NCI-H2227 (cell line): ENCODE data around the gene ATXN1.
"Not testable (repeated sequence)": the region's sequence is repeated elsewhere in the genome, so short reads cannot be mapped to it uniquely, and the experiment has no call there.

Experiments
- DNase-seq: peaks from one replicate; lab custom pipeline; 2025; ENCODE audit not compliant: unreplicated experiment; lab: John Stamatoyannopoulos, UW

ATXN1 gene

DNA sequence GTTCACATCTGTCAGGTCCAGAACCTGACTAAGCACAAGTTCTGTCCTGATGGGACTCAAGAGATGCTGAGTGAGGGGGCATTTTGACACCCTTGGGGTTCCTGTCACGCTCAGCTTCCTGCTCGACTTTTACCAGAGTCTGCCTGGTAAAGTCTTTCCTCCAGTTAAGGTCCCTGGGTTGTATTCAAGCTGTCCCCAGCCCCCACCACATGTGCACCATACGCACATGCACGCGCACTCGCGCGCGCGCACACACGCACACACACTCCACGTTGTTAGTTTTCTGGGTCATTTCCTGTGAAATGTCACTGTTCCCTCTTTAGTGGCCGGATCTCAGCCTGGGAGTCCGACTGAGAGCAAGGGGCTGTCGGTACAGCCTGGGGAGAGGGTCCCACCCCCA lies 356.8 kb downstream of the ATXN1 start:
- no peak for DNase-seq

DNA sequence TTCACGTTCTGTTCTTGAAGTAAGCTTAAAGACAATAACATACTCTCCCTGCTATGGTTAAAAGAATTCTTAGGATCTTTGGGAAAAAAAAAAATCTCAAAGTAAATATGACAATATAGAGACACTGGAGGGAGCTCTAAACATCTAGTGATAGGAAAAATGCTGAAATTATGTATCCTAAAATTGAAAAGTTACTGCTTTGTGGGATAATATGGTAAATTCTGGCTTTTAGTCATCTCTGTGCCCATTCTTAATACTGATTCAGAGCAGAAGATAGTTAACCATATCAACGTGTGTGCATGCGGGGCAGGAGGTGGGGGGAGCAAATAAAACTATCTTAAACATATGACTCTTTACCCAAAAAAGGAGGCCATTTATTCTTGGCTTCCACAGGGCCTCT lies 357.4 kb downstream of the ATXN1 start:
- DNase-seq = no peak

DNA sequence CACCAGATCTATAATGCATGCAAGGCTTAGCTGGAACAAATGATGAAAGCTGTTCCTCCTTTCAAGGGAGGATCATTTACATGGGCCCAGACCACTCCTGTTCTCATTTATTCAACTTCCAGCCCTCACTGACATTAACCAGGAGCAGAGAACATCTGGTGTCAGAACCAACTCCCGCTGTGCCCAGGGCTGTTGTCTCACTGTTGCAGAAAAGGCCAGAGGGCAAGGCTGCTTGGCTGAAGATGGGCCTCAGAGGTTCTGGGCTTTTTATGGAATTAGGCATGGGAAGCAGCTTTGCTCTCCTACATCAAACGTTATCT lies 358.7 kb downstream of the ATXN1 start:
- no peak for DNase-seq

DNA sequence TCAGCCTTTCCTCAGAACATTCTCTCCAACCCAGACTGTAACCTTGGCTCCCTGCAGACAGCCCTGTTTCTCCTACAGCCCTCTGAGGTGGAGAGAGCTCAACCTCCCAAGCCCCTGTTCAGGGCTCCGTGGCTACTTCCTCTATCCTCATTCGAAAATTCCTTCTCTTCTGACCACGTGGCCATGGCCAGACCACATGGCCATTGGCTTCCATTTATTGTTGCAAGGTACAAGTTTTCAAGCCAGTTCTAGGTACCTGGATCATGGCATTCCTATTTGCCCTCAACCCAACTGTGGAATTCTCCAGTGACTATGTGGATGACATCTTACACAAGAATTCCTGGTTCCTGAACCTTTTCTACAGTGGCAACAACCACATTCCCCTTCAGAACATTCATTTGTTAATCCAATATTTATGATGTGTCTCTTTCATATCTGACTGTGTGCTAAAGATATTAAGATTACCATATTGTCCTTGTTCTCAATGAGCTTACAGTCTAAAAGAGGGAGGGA lies 361.0 kb downstream of the ATXN1 start:
- no peak for DNase-seq

DNA sequence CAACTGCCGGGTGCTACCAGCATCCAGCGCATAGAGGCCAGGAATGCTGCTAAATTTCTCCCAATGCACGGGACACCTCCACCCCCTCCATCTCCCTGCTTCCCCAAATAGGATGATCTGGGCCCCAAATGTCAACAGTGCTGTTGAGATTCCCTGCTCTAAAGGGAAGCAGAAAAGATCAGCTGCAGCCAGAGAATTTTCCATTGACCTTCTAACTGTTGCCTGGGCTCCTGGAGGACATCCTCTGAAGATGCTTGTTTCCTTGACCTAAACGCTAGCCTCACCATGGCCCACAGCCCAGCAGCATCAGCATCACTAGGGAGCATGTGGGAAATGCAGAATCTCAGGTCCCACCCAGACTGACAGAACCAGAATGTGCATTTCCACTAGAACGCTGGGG lies 361.6 kb downstream of the ATXN1 start:
- no peak for DNase-seq

DNA sequence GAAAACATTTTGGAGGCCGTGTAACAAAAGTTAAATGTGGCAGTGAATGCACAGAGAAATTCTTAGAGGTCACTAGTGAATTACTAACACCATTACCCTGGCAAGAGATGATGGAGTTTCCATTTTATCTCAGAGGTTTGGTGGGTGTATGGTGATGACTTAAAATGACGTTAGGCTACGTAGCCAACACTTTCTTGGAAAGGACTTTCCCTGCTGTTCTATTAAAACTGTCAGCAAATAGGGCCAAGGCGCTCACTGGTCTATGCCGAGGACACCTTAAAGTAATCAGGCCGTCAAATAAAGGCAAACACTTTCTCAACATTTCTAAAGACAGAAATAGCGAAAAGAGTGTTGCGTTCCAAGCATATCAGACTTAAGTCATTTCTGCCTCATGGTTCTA lies 362.1 kb downstream of the ATXN1 start:
- DNase-seq = no peak

DNA sequence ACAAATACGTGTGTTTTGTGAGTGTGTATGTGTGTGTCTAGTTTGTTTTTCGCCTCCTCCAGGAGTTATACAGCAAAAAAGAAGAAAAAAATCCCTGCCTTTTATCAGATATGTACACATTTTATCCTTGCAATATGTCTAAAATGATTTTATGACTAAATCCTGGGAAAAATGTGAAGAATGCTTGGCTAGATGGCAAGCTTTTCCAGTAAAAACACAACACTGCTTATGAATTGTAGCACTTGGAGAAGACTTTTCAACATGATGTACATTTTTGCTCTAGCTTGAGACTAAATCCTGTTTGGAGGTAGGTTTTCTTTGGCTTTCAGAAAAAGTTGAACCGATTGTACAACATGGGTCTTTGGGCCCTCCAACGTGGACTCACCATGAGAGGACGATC lies 362.7 kb downstream of the ATXN1 start:
- DNase-seq = no peak

DNA sequence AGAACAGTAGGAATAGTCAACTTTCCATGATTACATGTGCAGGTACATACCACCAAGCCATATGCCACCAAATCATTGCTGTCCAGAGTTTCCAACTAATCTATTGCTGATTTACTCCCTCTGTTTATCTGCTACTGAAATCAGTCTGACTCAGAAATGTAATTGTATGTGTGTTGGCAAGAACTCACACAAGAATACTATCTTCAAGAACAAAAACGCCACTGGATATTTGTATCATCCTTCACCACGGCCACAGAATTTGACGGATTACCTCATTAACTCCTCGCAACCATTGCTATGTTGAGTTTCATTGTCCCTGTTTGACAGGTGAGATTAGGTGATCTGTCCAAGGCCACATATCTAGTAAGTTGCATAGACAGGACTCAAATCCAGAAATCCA lies 363.6 kb downstream of the ATXN1 start:
- no peak for DNase-seq

DNA sequence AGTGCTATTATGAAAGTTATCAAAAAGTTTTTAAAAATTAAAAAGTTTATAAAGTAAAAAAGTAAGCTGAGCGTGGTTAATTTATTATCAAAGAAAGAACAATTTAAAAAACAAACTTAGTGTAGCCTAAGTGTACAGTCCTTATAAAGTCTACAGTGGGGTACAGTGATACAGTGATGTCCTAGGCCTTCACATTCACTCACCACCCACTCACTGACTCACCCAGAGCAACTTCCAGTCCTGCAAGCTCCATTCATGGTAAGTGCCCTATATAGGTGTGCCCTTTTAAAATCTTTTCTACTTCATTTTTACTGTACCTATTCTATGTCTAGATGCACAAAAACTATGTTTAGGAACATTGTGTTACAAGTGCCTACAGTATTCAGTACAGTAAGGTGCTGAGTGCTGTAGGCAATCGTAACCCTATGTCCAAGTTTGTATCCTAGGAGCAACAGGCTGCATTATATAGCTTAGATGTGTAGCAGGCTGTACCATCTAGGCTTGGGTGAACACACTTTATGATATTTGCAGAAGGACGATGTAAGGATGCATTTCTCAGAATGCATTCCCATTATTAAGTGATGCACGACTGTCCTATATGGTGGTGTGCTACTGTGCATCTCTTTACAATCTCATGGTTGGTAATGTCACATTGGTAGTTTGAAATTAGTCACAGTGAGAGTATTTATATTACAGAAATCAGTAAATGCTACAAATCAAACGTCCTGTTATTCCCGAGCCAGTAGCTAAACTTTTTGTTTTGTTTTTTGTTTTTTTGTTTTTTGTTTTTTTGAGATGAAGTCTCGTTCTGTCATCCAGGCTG lies 364.6 kb downstream of the ATXN1 start:
- no peak for DNase-seq

DNA sequence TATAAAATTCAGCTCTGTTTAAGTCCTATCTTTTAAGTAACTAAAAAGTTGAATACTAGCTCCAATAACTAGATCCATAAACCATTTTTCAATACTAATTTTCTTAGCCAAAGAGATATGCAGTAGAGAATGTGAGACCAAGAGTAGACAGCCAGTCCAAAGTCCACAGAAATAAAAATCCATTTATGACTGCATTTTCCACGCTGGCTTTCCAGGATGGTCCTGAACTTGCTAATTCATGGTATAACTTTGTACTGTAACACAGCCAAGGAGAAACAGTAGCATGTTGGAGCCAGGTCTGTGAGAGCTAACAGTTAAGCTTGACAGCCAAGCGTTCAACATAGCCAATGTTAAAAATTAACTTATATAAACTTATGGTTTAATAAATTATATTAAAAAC lies 366.6 kb downstream of the ATXN1 start:
- no peak for DNase-seq

DNA sequence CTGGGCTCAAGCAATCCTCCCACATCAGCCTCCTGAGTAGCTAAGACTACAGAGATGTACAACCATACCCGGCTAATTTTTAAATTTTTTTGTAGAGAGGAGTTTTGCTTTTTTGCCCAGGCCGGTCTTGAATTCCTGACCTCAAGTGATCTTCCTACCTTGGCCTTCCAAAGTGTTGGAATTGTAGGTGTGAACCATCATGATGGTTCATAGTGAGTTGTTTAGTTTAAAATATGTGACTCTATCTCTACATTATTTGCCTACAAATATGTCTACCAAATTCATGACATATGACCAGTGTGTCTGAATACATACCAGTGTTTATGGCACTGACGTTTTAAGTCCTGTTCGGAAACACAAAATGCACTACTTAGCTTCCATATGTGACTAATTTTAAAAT lies 367.9 kb downstream of the ATXN1 start:
- no peak for DNase-seq

DNA sequence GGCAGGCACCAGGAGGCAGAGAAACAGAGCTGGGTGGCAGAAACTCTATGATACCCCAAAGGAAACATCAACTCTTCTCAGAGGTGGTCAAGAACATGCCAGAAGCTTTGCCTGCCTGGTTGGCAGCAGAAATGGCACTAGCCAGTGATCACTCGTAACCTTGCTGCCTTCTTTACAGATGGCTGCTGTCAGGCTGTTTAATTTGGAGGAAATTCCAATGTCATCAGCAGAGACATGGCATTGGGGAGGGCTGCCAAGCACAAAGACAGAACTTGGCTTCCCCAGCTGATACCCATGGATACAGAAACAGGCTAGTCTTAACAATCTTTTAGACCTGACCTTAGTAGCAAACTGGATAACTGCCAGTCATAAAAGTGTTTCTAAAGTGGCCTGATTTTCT lies 369.2 kb downstream of the ATXN1 start:
- no peak for DNase-seq

DNA sequence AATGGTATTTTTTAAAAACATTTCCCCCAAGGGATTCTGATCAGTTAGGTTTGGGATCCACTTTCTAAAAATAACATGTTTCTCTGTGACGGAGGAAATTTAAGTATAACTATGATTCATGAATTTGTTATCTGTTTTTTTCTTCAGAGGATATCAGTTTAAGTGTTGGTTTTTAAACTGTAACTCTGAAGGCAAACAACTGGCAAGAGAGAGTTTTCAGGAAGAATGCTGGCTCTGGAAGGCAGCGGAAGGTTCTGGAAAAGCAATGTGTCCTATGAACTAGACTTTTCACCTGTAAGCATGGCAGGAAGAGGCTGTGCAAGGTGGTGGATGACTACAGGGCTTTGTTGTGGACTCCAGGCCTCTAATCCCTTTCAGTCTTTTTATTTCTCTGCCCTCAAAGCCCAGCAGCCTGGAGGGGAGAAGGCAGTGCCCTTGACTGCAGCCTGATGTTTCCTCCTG lies 369.8 kb downstream of the ATXN1 start:
- DNase-seq = no peak

DNA sequence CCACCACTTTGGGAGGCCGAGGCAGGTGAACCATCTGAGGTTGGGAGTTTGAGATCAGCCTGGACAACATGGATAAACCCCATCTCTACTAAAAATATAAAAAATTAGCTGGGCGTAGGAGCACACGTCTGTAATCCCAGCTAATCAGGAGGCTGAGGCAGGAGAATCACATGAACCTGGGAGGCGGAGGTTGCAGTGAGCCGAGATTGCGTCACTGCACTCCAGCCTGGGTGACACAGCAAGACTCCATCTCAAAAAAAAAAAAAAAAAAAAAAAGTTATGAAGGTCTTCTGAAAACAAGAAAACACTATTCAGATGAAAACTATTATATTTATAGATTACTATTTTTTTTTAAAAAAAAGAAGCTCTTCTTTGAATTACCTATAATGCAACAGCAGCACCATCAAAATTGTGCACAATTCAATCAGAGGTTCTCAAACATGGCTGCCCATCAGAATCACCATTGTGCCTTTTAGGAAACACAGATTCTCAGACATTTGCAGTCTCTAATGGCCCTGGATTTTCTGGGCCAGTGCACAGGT lies 370.3 kb downstream of the ATXN1 start:
- DNase-seq = not testable (repeated sequence)

DNA sequence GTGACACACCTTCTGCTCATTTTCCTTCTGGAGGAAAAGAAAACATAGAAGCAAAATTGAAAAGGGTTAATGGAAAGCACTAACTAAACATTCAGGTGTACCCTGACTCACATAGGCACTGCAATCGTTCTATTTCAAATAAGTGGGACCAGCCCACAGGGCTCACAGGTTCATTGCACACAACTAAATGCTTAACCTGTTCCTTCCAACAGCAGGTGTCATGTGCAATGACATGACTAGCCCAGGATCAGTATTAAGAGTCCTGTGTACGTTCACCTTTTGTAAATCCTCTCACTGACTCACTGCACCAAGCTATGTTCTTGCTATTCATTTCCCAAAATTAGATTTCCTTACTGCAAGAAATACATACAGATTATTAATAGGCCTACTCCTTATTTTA lies 371.6 kb downstream of the ATXN1 start:
- DNase-seq = no peak

DNA sequence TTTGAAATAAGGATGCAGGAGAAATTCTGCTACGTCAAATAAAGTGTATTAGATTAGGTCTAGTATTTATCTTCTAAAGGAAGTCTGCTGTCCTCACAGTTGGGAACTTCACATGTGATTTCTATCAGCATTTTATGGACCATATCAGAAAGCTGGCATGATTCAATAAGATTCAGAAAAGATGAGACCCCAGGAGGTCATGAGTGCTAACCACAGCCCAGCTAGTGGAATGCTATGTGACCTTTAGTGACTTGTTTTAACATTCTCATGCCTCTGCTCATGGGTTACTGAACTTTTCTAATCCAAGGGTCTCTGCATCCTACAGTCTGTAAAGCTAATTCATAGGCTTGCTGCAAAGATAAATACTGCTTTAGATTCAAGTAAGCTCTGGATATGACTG lies 372.8 kb downstream of the ATXN1 start:
- DNase-seq = no peak

DNA sequence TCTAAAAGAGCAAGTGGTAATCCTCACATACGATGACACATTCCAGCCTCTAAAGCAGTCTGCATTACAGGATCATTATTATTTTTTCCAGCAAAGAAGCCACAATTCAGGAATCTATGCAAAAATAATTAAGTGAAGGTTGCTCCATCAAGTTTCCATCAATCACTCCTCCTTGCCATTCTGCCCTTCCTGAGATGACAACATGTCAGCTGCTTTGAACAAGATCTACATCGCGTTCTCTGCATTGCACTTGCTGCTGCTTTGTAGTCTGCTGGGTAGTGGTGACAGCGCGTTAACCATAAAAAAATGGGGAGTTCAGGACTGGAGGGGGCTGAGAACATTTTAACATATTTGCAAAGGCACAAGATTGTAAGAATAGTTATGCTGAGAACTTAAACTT lies 375.2 kb downstream of the ATXN1 start:
- DNase-seq = no peak

DNA sequence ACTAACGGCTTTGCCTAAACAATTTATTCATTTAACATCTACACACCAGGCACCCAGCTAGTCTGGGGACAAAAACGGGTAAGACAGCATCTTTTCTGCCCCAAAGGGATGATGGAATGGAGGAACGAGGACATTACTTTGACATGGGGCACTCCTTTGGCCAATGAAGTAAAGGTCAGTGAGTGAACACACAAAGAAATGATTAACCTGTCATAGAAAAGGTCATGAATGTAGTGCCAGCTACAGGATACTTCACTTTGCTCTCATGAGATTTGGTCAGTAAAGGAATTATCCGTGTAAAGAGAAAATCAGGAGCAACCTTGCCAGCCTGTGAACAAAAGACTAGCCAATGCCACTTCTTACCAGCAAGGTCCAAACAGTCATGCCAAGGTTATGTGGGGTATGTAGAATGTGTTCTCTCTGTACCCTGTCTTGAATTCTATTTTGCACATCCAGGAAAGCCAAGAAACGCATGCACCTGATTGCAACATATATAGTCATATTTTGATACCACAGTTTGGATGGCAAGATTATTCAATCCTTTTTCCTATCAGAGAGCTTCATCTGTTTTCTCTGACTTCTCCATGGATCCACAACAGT lies 377.6 kb downstream of the ATXN1 start:
- DNase-seq = no peak

DNA sequence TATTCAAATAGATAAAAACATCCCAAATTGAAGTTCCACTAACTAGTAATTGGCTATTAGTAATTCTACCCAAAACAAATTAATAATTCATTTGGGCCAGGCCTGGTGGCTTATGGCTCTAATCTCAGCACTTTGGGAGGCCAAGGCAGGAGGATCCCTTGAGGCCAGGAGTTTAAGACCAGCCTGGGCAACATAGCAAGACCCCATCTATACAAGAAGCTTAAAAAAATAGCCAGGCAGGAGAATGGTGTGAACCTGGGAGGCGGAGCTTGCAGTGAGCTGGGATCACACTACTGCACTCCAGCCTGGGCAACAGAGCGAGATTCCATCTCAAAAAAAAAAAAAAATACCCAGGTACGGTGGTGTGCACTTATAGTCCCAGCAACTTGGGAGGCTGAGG lies 379.3 kb downstream of the ATXN1 start:
- not testable (repeated sequence) for DNase-seq

DNA sequence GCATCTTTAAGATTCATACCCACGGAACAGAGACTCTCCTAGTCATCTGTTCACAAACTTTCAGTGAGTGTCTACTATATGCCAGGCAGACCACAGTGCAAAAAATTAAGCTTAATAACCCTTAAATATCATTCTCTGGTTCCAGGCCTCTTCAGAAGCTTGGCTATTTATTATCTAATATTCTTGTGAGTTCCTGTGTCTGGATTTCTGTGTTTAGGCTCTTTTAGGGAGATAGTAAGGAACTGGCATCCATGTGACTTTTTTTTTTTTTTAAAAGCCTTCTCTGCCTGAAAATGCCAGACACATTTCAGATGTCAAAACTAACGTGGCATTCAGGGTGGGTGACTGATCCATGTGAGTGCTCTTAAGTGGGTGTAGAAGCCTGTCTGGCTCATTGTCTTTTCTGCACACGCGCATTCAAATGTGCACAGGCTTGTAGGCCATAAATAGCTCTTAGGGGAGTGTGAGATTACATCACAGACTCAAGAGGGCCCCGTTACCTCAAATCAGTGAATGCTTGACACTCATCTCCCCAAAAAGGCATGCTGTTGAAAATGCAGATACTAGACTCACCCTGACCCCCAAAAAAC lies 380.9 kb downstream of the ATXN1 start:
- no peak for DNase-seq

DNA sequence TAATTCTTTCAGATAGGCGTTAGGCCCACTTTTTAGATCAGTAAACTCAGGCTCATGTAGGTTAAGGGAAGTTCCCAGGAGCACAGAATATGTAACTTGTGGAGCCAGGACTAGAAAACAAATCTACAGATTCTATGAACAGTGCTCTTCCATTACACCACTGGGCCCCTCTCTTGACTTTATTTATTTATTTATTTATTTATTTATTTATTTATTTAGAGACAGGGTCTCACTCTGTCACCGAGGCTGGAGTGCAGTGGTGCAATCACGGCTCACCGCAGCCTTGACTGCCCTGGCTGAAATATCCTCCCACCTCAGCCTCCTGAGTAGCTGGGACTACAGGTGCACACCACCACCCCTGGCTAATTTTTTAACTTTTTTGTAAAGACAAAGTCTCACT lies 382.9 kb downstream of the ATXN1 start:
- DNase-seq = not testable (repeated sequence)

DNA sequence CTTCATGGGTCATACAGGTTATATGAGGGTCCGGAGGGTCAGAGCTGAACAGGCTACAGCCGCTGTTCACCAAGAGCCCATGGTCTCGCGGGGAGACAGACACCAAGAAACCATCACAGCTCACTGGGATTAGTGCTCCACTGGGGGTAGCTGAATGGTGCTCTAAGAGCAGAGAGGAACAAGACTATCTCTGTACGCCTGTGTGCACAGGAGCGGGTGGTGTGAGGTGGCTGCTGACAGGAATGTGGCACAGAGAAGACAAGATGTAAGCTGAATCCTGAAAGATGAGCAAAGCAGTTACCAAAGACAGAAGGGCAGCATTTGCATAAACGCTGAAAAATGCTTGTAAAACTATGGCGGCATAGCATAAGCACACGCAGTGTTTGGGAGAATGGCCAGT lies 383.8 kb downstream of the ATXN1 start:
- DNase-seq = no peak
